ENCODE measurements around the gene ABR. TPM values are rescaled to one million over a fixed set of nuclear protein-coding genes. Genes with fewer than 3 reads are reported as not detected.

The ABR gene
- total RNA-seq, 2 donors from 2014 or later, result 243 to 326 TPM

GRCh38 chr17:953767-954166, 226.0 kb downstream of the ABR start:
- no peaks in the 10 kb centered on the region for H3K36me3 ChIP-seq
- DNase-seq, result no peak
- H3K27me3 ChIP-seq, result no peaks in the 10 kb centered on the region
- H3K9me3 ChIP-seq, result no peaks in the 10 kb centered on the region
- intact Hi-C loops (cut with DNase I), result no loop called here
- TF ChIP-seq CTCF (IDR thresholded peaks at IDR 0.05), result no peak
- H3K4me3 ChIP-seq, result no peak overlapping the region
- H3K9ac ChIP-seq (ENCODE audit: low read depth in 2 of 2, low read length in 2 of 2), result no peak overlapping the region
- no peak overlapping the region for H3K27ac ChIP-seq
- no peaks in the 10 kb centered on the region for H3K4me1 ChIP-seq

Small RNA genes lying within 50 kb of the gene (microRNA-seq; reads per million reads assigned to microRNA genes)
- 1.7 reads per million for gene MIR3183

Other genes with a start within 250 kb of the ABR start
- gene NXN, start 200.2 kb downstream of the ABR start, total RNA-seq, result 10 to 100 TPM in 1 of 2 donors, 1 to 10 TPM in 1; 2.6 to 16.3 TPM
- gene TIMM22, start 182.9 kb downstream of the ABR start, total RNA-seq, result 10 to 100 TPM in 1 of 2 donors, 1 to 10 TPM in 1; 8.3 to 12.8 TPM
- not detected for gene BHLHA9, start 90.5 kb upstream of the ABR start, total RNA-seq
- under 1 TPM; 0.07 to 0.08 TPM for gene TRARG1, start 99.7 kb upstream of the ABR start, total RNA-seq
- gene YWHAE, start 220.2 kb upstream of the ABR start, total RNA-seq, result 100 to 1,000 TPM; 533 to 644 TPM

Data from colonic mucosa (tissue), 4 donors.